Upper lobe of left lung (tissue), 6 donors: ENCODE data around the gene FHIT. TPM values are rescaled to one million over a fixed set of nuclear protein-coding genes. Genes with fewer than 3 reads are reported as not detected.

Source experiments
- ATAC-seq, 2 donors: fragments of 200-7000 bp; cut with Tn5 transposase; one replicate each; pipeline ENCODE4 v1.9.1; 2022; ENCODE audit warnings: mild to moderate bottlenecking in 2 of 2, moderate library complexity in 2 of 2; ENCODE audit not compliant: low FRiP score in 2 of 2
- DNase-seq, 2 donors: peaks; one replicate each; pipeline ENCODE4 v3.0.0-alpha.2; 2019 to 2020
- H3K27ac ChIP-seq, 4 donors: fragments of 200-600 bp; sonication (generic); one replicate each; pipeline ENCODE4 v1.5.1; 2016 to 2019
- H3K27me3 ChIP-seq, 4 donors: fragments of 200-600 bp; sonication (generic); one replicate each; pipeline ENCODE4 v1.5.1; 2017 to 2019
- H3K36me3 ChIP-seq, 4 donors: fragments of 200-600 bp; sonication (generic); one replicate each; pipeline ENCODE4 v1.5.1; 2016 to 2019
- H3K4me1 ChIP-seq, 4 donors: fragments of 200-600 bp; sonication (generic); one replicate each; pipeline ENCODE4 v1.5.1; 2018 to 2019
- H3K4me3 ChIP-seq, 4 donors: fragments of 200-600 bp; sonication (generic); one replicate each; pipeline ENCODE4 v1.5.1; 2017 to 2019; ENCODE audit warnings: mild to moderate bottlenecking in 2 of 4, moderate library complexity in 1 of 4
- H3K9me3 ChIP-seq, 4 donors: fragments of 200-600 bp; sonication (generic); one replicate each; pipeline ENCODE4 v1.5.1; 2018 to 2019
- EP300 ChIP-seq, 4 donors: sonication (generic); formaldehyde crosslinking; IDR thresholded peaks; one replicate each; pipeline ENCODE4 v1.5.1; 2017; ENCODE audit warnings: antibody characterized with exemption in 4 of 4, control low read depth in 2 of 4
- POLR2A ChIP-seq, 4 donors: fragments of 450-650 bp; IDR thresholded peaks; one replicate each; pipeline ENCODE4 v1.5.1; 2016 to 2017; ENCODE audit warnings: antibody characterized with exemption in 4 of 4, mild to moderate bottlenecking in 2 of 4
- POLR2AphosphoS5 ChIP-seq, 2 donors: sonication (generic); formaldehyde crosslinking; IDR thresholded peaks; one replicate each; pipeline ENCODE4 v1.5.1; 2017; ENCODE audit warnings: antibody characterized with exemption in 2 of 2
- WGBS, 2 donors: methylation state at CpG; one replicate each; pipeline ENCODE4 v1.1.5; 2017 to 2018; 5-methylcytosine and 5-hydroxymethylcytosine counted together
- total RNA-seq, 6 donors: library from RNA; depleted of rRNA in 4 of 6; stranded (reverse); fragments of >200 nt in 4 of 6; gene quantifications; one replicate each; pipeline versions ENCODE4 v1.1.0 to v1.2.1, GENCODE V29; 2016 to 2021
- TF ChIP-seq, protein P1 (sequence below), 6 experiments: fragments of 450-650 bp in 4 of 6; fragments of 200-600 bp in 2 of 6; sonication (generic) in 2 of 6; IDR thresholded peaks; one replicate each; pipeline ENCODE4 v1.5.1; 2016 to 2019; ENCODE audit warnings: antibody characterized with exemption in 6 of 6
- donor health status: DM: no; HTN: no; CAD: no; lungs with moderate emphysema.
- donor health status: DM: no; HTN: yes; CAD: no; lungs with severe emphysema.

FHIT gene
- total RNA-seq, 6 donors from 2014 or later: 6.8 to 56.6 (median 11.1) TPM

DNA sequence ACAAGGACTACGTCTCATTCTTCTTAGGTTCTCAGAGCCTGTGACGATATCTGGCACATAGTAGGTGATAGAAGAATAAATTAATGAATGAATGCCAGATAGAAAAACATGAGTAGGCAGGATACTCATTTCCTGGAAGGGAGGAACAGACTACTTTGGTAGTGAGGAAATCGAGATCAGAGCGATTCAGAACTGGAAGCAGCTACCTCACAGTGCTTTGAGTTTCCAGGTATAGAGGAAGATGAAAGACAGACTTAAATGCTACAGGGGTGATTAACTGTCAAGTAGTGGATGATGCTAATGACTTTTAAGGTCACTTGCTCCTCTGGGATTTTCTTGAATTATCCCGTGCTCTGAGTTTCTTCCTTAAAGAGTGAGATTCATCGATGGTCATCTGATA is 1249.9 kb downstream of the FHIT start:
- H3K27ac ChIP-seq: no peak overlapping the region
- 90 to 94% methylated on average over 6 of the region's 6 CpGs for WGBS, 2 donors
- no peaks in the 10 kb centered on the region for H3K4me1 ChIP-seq
- no peaks in the 10 kb centered on the region for H3K27me3 ChIP-seq
- ATAC-seq: no peak
- no peak for DNase-seq
- H3K9me3 ChIP-seq: no peaks in the 10 kb centered on the region
- no peaks in the 10 kb centered on the region for H3K36me3 ChIP-seq
- TF ChIP-seq EP300 (IDR thresholded peaks at IDR 0.05): no peak
- no peak for TF ChIP-seq POLR2A (IDR thresholded peaks at IDR 0.05)
- TF ChIP-seq POLR2AphosphoS5 (IDR thresholded peaks at IDR 0.05): no peak
- TF ChIP-seq, protein P1, sequence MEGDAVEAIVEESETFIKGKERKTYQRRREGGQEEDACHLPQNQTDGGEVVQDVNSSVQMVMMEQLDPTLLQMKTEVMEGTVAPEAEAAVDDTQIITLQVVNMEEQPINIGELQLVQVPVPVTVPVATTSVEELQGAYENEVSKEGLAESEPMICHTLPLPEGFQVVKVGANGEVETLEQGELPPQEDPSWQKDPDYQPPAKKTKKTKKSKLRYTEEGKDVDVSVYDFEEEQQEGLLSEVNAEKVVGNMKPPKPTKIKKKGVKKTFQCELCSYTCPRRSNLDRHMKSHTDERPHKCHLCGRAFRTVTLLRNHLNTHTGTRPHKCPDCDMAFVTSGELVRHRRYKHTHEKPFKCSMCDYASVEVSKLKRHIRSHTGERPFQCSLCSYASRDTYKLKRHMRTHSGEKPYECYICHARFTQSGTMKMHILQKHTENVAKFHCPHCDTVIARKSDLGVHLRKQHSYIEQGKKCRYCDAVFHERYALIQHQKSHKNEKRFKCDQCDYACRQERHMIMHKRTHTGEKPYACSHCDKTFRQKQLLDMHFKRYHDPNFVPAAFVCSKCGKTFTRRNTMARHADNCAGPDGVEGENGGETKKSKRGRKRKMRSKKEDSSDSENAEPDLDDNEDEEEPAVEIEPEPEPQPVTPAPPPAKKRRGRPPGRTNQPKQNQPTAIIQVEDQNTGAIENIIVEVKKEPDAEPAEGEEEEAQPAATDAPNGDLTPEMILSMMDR (IDR thresholded peaks at IDR 0.05): no peak
- no peak overlapping the region for H3K4me3 ChIP-seq

DNA sequence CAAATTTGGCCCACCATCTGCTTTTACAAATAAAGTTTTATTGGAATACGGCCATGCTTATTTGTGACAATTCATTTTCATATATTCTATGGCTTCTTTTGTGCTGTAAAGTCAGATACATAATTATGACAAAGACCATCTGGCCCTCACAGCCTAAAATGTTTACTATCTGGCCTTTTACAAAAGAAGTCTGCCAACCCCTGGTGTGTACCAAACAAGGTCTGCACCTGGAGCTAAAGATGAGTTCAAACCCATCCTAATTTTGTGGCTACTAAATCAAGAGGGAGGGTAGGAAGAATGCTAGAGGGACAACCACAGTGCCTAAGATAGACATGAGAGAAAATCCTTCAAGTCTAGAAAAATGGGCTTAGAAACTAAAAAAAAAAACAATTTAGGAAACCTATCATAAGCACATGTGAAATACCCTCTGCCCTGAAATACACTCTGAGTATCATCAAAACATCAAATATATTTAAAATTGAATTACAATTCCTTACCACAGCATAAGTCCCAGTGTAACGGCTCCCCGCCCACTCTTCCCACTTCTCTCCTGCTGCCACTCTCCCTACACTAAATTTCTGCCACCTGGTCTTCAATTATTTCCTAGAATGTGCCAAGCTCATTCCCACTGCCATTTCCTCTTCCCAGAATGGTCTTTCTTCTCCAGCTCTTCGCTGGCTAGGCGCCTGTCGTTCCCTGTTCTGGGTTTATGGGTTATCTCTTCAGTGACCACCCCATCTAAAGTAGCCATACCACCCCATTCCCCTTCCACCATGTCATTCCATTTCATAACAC is 1250.7 kb downstream of the FHIT start:
- no peaks in the 10 kb centered on the region for H3K4me1 ChIP-seq
- no peak for ATAC-seq
- H3K36me3 ChIP-seq: no peaks in the 10 kb centered on the region
- H3K27me3 ChIP-seq: no peaks in the 10 kb centered on the region
- no peak overlapping the region for H3K27ac ChIP-seq
- whole genome bisulfite sequencing, 2 donors: 93 to 94% methylated on average over 6 of the region's 6 CpGs
- no peaks in the 10 kb centered on the region for H3K9me3 ChIP-seq
- TF ChIP-seq POLR2A (IDR thresholded peaks at IDR 0.05) (no peak), EP300 (IDR thresholded peaks at IDR 0.05) (no peak), POLR2AphosphoS5 (IDR thresholded peaks at IDR 0.05) (no peak)
- TF ChIP-seq, protein P1 (IDR thresholded peaks at IDR 0.05): no peak
- no peak overlapping the region for H3K4me3 ChIP-seq
- DNase-seq: no peak

DNA sequence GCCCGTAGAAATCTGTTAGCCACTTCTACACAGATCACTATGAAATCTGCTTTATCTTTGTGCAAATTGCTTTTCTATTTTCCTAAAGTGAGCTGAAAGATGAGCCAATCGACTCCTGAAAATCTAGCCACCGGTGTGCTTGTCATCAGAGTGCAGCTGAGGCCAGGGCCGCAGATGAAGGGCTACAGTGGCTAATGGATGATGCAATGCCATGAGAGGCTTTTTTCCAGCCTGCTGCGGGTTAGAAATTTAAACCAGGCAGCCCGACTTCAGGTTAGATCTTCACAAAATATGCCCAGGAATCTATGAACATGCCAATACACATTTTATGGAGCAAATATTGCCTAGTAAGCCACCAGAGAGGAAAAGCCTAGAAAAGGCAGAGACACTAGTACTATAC is 1253.2 kb downstream of the FHIT start:
- Histone ChIP-seq H3K4me1 (no peaks in the 10 kb centered on the region), H3K4me3 (no peak overlapping the region), H3K36me3 (no peaks in the 10 kb centered on the region), H3K27ac (no peak overlapping the region), H3K9me3 (no peaks in the 10 kb centered on the region), H3K27me3 (no peaks in the 10 kb centered on the region)
- ATAC-seq (no peak), DNase-seq (no peak)
- 75 to 76% methylated on average over 6 of the region's 6 CpGs for WGBS, 2 donors
- TF ChIP-seq POLR2AphosphoS5 (IDR thresholded peaks at IDR 0.05) (no peak), EP300 (IDR thresholded peaks at IDR 0.05) (no peak), POLR2A (IDR thresholded peaks at IDR 0.05) (no peak)
- TF ChIP-seq, protein P1 (IDR thresholded peaks at IDR 0.05): no peak

DNA sequence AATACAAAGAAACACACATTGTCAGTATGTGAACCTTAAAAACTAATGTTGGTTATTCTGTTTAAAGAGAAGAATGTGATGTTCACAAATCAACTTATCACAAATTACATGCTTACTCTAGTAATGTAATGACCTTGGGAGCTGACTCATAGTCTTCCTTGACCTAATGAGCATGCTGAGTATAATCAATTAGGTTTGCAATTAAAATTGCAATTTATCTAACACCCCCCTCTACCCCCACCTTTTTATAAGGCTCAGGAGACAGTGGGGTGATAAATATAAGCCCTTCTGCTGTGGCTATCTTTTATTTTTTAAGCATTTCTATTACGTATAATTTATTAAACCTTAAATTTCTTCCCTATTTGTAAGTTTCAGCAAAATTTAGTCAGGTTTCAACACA is 1253.7 kb downstream of the FHIT start:
- Histone ChIP-seq H3K4me3 (no peak overlapping the region), H3K27me3 (no peaks in the 10 kb centered on the region)
- 94 to 97% methylated on average over 1 of the region's 1 CpG for WGBS, 2 donors

More for the DNA sequence above, 1253.7 kb downstream of the FHIT start:
- TF ChIP-seq POLR2AphosphoS5 (IDR thresholded peaks at IDR 0.05) (no peak), POLR2A (IDR thresholded peaks at IDR 0.05) (no peak), EP300 (IDR thresholded peaks at IDR 0.05) (no peak)
- TF ChIP-seq, protein P1 (IDR thresholded peaks at IDR 0.05): no peak
- Histone ChIP-seq H3K4me1 (no peaks in the 10 kb centered on the region), H3K9me3 (no peaks in the 10 kb centered on the region), H3K36me3 (no peaks in the 10 kb centered on the region), H3K27ac (no peak overlapping the region)
- DNase-seq (no peak), ATAC-seq (no peak)
